ENCODE results near the gene ANKRD49. TPM values are rescaled to one million over a fixed set of nuclear protein-coding genes. Genes with fewer than 3 reads are reported as not detected.

Gene ANKRD49, protein sequence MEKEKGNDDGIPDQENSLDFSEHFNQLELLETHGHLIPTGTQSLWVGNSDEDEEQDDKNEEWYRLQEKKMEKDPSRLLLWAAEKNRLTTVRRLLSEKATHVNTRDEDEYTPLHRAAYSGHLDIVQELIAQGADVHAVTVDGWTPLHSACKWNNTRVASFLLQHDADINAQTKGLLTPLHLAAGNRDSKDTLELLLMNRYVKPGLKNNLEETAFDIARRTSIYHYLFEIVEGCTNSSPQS
- 12.4 and 14.9 TPM in 2 replicates for total RNA-seq

DNA sequence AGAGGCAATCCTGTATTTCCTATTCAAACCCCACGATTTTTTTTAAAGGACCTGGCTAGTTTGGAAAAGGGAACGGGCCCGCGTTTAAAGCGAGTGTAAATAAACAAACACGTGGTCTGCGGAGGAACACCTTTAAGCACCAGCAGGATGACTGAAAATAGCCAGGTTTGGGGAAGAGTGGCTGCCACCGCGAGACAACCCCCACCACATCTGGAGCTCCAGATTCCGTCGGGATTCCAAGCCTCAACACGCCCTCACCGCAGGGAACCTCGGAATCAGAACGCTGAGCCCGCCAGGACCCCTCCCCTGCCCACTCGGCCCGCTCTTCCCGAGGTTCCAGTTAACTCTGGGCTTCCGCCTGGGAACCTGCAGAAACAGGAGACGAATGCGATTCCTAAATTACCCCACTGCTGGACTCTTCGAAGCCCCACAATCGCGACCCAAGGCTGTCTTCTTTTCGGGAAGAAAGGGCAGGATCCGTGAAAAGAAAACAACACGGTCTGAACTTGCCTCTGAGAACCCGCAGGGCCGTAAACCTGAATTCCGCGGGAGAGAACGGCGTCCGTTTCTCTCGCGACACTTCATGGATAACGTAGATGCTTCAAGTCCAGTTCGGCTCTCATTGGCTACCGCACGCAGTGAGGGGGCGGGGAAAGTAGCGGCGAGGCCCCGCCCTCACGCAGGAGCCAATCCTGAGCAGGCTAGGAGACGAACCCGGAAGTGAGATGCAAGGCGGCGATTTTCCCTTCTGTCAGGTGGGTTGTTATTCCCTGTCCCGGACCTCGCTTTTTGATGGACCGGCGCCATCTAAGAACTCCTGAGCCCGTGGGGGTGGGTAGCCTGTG lies at the start of gene ANKRD49, which contains the start of gene MRE11:
ANKRD49 (plus strand) TSS at position 704 of the 845 bp plus-strand sequence. CDS start 2,710 bp downstream, outside the sequence.
MRE11 (minus strand) TSS at position 564 of the 845 bp plus-strand sequence. CDS start 1,043 bp downstream, outside the sequence.

GRCh38 chr11:94511932-94512781 lies 18.4 kb downstream of the ANKRD49 start, which contains the start of gene C11orf97:
C11orf97 (plus strand) TSS chr11:94512461; CDS start chr11:94512529, 68 bp downstream.

GRCh38 chr11:94543695-94544645 lies 50.2 kb downstream of the ANKRD49 start, which contains the start of gene FUT4:
FUT4 (plus strand) TSS chr11:94543921; CDS start chr11:94544134, 213 bp downstream.

Other genes starting within 250 kb of the ANKRD49 start
- not detected in 2 replicates for gene IZUMO1R, start 189.4 kb upstream of the ANKRD49 start, total RNA-seq
- gene GPR83, start 92.6 kb upstream of the ANKRD49 start, total RNA-seq = under 0.01 TPM in 1 of 2 replicates, not detected in the other
- 11.4 and 22.8 TPM in 2 replicates for gene MRE11, start 140 bp upstream of the ANKRD49 start, total RNA-seq
- gene C11orf97, start 18.5 kb downstream of the ANKRD49 start, total RNA-seq = not detected in 2 replicates
- 4.3 and 5.5 TPM in 2 replicates for gene FUT4, start 49.9 kb downstream of the ANKRD49 start, total RNA-seq
- 1.4 and 1.7 TPM in 2 replicates for gene PIWIL4, start 73.4 kb downstream of the ANKRD49 start, total RNA-seq

All from uterine smooth muscle cell (primary cell).